ENCODE measurements around the gene TBC1D2B. TPM values are rescaled to one million over a fixed set of nuclear protein-coding genes. Genes with fewer than 3 reads are reported as not detected.
A peak's percentile ranks its signal among the peaks of the same experiment; 100 is the strongest.

Gene TBC1D2B
- polyA plus RNA-seq, 4 donors: 7.6 to 44.4 (median 11.9) TPM

- DNase-seq (peak in 1 of 2 donors; percentile 53), FAIRE-seq (no peak)
- peaks cover 0 to 46% (median 3%) of the 10 kb centered on the region in 3 donors for H3K36me3 ChIP-seq (ENCODE audit: control insufficient read depth in 3 of 3, insufficient read depth in 2 of 3, low read depth in 1 of 3, low read length in 3 of 3)
- no peaks in the 10 kb centered on the region for H3K9me3 ChIP-seq (ENCODE audit: control insufficient read depth in 2 of 2, insufficient read depth in 1 of 2, low read depth in 1 of 2, low read length in 1 of 2)
- H3K27ac ChIP-seq (ENCODE audit: low read depth in 1 of 3, low read length in 2 of 3): peak overlapping the region; percentile 39 to 81 (median 68)
- no peaks in the 10 kb centered on the region for H3K27me3 ChIP-seq (ENCODE audit: control insufficient read depth in 3 of 3, insufficient read depth in 3 of 3, low read length in 3 of 3)
- H3K4me1 ChIP-seq (ENCODE audit: control insufficient read depth in 3 of 3, insufficient read depth in 2 of 3, low read depth in 1 of 3, low read length in 2 of 3): peaks cover 15 to 48% (median 28%) of the 10 kb centered on the region in 3 donors
- no peak overlapping the region for H3K4me3 ChIP-seq (ENCODE audit: low read depth in 1 of 3, low read length in 3 of 3)
- 40 to 70% (median 43%) methylated on average over 13 of the region's 13 CpGs for WGBS, 3 donors
These were observed 42.9 kb downstream of the TBC1D2B start for GRCh38 chr15:78034495-78035191.

DNA sequence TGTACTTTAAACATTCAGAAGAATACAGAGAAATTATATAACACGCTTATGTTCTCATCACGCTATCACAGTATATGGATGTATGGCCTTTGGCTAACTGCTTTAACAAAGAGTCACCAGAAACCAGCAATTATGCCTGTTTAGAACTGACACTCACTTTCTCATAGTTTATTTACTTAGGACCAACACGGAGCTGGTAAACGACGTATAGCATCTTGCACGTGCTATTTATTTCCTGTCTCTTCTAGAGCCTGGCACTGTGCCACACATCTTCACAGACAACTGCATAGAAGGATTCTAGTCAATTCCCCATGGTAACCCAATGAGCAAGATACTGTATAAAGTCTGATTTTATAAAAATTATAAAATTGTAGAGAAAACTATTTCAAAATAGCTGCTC lies 43.6 kb downstream of the TBC1D2B start:
- Histone ChIP-seq H3K36me3 (ENCODE audit: control insufficient read depth in 3 of 3, insufficient read depth in 2 of 3, low read depth in 1 of 3, low read length in 3 of 3) (peaks cover 0 to 45% (median 4%) of the 10 kb centered on the region in 3 donors), H3K9me3 (ENCODE audit: control insufficient read depth in 2 of 2, insufficient read depth in 1 of 2, low read depth in 1 of 2, low read length in 1 of 2) (no peaks in the 10 kb centered on the region), H3K27ac (ENCODE audit: low read depth in 1 of 3, low read length in 2 of 3) (peak overlapping the region in 2 of 3 donors; percentile 39 to 81), H3K4me3 (ENCODE audit: low read depth in 1 of 3, low read length in 3 of 3) (no peak overlapping the region), H3K27me3 (ENCODE audit: control insufficient read depth in 3 of 3, insufficient read depth in 3 of 3, low read length in 3 of 3) (no peaks in the 10 kb centered on the region), H3K4me1 (ENCODE audit: control insufficient read depth in 3 of 3, insufficient read depth in 2 of 3, low read depth in 1 of 3, low read length in 2 of 3) (peaks cover 15 to 41% (median 24%) of the 10 kb centered on the region in 3 donors)
- 49 to 71% (median 61%) methylated on average over 6 of the region's 6 CpGs for WGBS, 3 donors
- FAIRE-seq (no peak), DNase-seq (no peak)

DNA sequence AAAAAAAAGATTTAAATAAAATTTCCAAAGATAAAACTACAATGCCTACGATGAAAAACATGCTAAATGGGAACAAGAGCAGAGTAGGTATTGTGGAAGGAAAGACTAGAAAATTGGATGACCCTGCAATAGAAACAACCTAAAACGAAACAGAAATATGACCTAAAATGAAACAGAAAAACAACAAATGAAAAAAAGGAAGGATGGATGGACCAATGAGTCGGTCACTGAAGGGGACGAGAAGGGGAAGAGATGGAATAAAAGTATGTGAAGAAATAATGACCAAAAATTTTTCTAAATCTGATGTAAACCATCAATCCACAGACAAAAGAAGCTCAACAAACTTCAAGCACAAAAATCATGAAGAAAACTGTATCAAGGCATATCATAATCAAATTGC lies 44.8 kb downstream of the TBC1D2B start:
- H3K27ac ChIP-seq (ENCODE audit: low read depth in 1 of 3, low read length in 2 of 3): no peak overlapping the region
- WGBS, 3 donors: 74 to 89% (median 79%) methylated on average over 4 of the region's 4 CpGs
- H3K4me1 ChIP-seq (ENCODE audit: control insufficient read depth in 3 of 3, insufficient read depth in 2 of 3, low read depth in 1 of 3, low read length in 2 of 3): peaks cover 9 to 36% (median 19%) of the 10 kb centered on the region in 3 donors
- DNase-seq (no peak), FAIRE-seq (no peak)
- H3K36me3 ChIP-seq (ENCODE audit: control insufficient read depth in 3 of 3, insufficient read depth in 2 of 3, low read depth in 1 of 3, low read length in 3 of 3): peaks cover 0 to 43% (median 10%) of the 10 kb centered on the region in 3 donors
- no peaks in the 10 kb centered on the region for H3K27me3 ChIP-seq (ENCODE audit: control insufficient read depth in 3 of 3, insufficient read depth in 3 of 3, low read length in 3 of 3)
- H3K4me3 ChIP-seq (ENCODE audit: low read depth in 1 of 3, low read length in 3 of 3): no peak overlapping the region
- H3K9me3 ChIP-seq (ENCODE audit: control insufficient read depth in 2 of 2, insufficient read depth in 1 of 2, low read depth in 1 of 2, low read length in 1 of 2): no peaks in the 10 kb centered on the region

DNA sequence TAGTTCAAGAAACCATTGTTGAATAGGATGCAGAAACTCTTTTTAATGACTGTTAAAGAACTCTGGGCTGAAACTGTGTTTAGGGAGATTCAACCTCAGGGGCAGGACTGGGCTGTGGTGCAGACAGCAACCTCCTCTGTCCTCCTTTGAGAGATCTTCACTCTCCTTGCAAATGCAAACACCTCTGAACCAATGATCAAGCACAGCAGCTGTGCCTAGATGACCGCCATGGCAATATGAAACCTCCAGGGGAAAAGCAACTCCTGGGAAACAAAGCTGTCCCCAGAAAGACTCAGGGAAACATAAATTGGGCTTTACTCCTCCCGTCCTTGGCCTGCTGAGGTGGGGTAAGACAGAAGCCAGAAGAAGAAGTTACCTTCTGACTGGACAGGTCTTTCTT lies 52.6 kb downstream of the TBC1D2B start:
- DNase-seq (no peak), FAIRE-seq (no peak)
- Histone ChIP-seq H3K27ac (ENCODE audit: low read depth in 1 of 3, low read length in 2 of 3) (peak overlapping the region in 2 of 3 donors; percentile 10 to 72), H3K4me3 (ENCODE audit: low read depth in 1 of 3, low read length in 3 of 3) (no peak overlapping the region), H3K9me3 (ENCODE audit: control insufficient read depth in 2 of 2, insufficient read depth in 1 of 2, low read depth in 1 of 2, low read length in 1 of 2) (no peaks in the 10 kb centered on the region), H3K27me3 (ENCODE audit: control insufficient read depth in 3 of 3, insufficient read depth in 3 of 3, low read length in 3 of 3) (no peaks in the 10 kb centered on the region), H3K36me3 (ENCODE audit: control insufficient read depth in 3 of 3, insufficient read depth in 2 of 3, low read depth in 1 of 3, low read length in 3 of 3) (peaks cover 16 to 71% (median 20%) of the 10 kb centered on the region in 3 donors), H3K4me1 (ENCODE audit: control insufficient read depth in 3 of 3, insufficient read depth in 2 of 3, low read depth in 1 of 3, low read length in 2 of 3) (peaks cover 0 to 8% (median 3%) of the 10 kb centered on the region in 3 donors)
- 83 to 94% (median 93%) methylated on average over 2 of the region's 2 CpGs for WGBS, 3 donors

- FAIRE-seq: no peak
- no peak for DNase-seq
- Histone ChIP-seq H3K36me3 (ENCODE audit: control insufficient read depth in 3 of 3, insufficient read depth in 2 of 3, low read depth in 1 of 3, low read length in 3 of 3) (peaks cover 16 to 74% (median 18%) of the 10 kb centered on the region in 3 donors), H3K9me3 (ENCODE audit: control insufficient read depth in 2 of 2, insufficient read depth in 1 of 2, low read depth in 1 of 2, low read length in 1 of 2) (no peaks in the 10 kb centered on the region), H3K27me3 (ENCODE audit: control insufficient read depth in 3 of 3, insufficient read depth in 3 of 3, low read length in 3 of 3) (no peaks in the 10 kb centered on the region), H3K27ac (ENCODE audit: low read depth in 1 of 3, low read length in 2 of 3) (peak overlapping the region in 1 of 3 donors; percentile 73), H3K4me1 (ENCODE audit: control insufficient read depth in 3 of 3, insufficient read depth in 2 of 3, low read depth in 1 of 3, low read length in 2 of 3) (peaks cover 0 to 8% (median 3%) of the 10 kb centered on the region in 3 donors), H3K4me3 (ENCODE audit: low read depth in 1 of 3, low read length in 3 of 3) (no peak overlapping the region)
- WGBS, 3 donors: 53 to 88% (median 86%) methylated on average over 2 of the region's 2 CpGs
These were observed 53.0 kb downstream of the TBC1D2B start for GRCh38 chr15:78024519-78024870.

- Histone ChIP-seq H3K36me3 (ENCODE audit: control insufficient read depth in 3 of 3, insufficient read depth in 2 of 3, low read depth in 1 of 3, low read length in 3 of 3) (peaks cover 16 to 72% (median 18%) of the 10 kb centered on the region in 3 donors), H3K27ac (ENCODE audit: low read depth in 1 of 3, low read length in 2 of 3) (peak overlapping the region in 2 of 3 donors; percentile 42 to 73), H3K4me3 (ENCODE audit: low read depth in 1 of 3, low read length in 3 of 3) (no peak overlapping the region), H3K4me1 (ENCODE audit: control insufficient read depth in 3 of 3, insufficient read depth in 2 of 3, low read depth in 1 of 3, low read length in 2 of 3) (peaks cover 0 to 8% (median 6%) of the 10 kb centered on the region in 3 donors), H3K27me3 (ENCODE audit: control insufficient read depth in 3 of 3, insufficient read depth in 3 of 3, low read length in 3 of 3) (no peaks in the 10 kb centered on the region), H3K9me3 (ENCODE audit: control insufficient read depth in 2 of 2, insufficient read depth in 1 of 2, low read depth in 1 of 2, low read length in 1 of 2) (no peaks in the 10 kb centered on the region)
- FAIRE-seq (no peak), DNase-seq (peak in 1 of 2 donors; percentile 27)
- 66 to 94% (median 85%) methylated on average over 17 of the region's 17 CpGs for WGBS, 3 donors
These were observed 53.5 kb downstream of the TBC1D2B start for GRCh38 chr15:78023865-78024518.

DNA sequence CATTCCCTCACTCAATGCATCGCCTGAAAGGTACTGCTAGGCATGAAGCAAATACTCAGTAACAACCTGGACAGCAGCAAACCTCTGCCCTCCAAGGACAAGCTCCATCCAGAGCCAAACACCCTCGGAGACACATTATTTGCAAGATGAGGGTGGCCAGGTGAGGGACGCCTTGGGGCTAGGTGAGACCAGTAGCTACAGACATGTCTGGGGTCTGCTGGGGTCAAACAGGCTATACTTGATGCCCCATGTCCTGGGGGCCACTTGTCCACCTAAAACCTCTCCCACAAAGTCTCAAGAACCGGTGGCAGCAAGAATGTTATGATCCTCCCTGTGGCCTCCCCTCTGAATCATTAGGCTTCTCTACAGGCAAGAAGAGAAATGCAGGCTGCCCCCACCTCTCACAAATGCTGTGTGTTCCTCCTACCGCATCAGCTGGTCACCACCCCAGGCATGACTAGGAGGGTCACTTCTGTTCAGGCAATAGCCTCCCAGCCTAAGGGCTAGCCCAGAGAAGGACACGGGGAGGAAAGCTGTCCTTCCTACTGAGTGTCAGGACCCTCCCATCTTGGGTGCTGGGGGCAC lies 54.3 kb downstream of the TBC1D2B start:
- peaks cover 0 to 11% (median 8%) of the 10 kb centered on the region in 3 donors for H3K4me1 ChIP-seq (ENCODE audit: control insufficient read depth in 3 of 3, insufficient read depth in 2 of 3, low read depth in 1 of 3, low read length in 2 of 3)
- no peak for DNase-seq
- no peak for FAIRE-seq
- H3K27ac ChIP-seq (ENCODE audit: low read depth in 1 of 3, low read length in 2 of 3): peak overlapping the region in 1 of 3 donors; percentile 68
- 86 to 96% (median 91%) methylated on average over 6 of the region's 6 CpGs for WGBS, 3 donors
- H3K36me3 ChIP-seq (ENCODE audit: control insufficient read depth in 3 of 3, insufficient read depth in 2 of 3, low read depth in 1 of 3, low read length in 3 of 3): peaks cover 14 to 66% (median 16%) of the 10 kb centered on the region in 3 donors
- no peaks in the 10 kb centered on the region for H3K27me3 ChIP-seq (ENCODE audit: control insufficient read depth in 3 of 3, insufficient read depth in 3 of 3, low read length in 3 of 3)
- no peaks in the 10 kb centered on the region for H3K9me3 ChIP-seq (ENCODE audit: control insufficient read depth in 2 of 2, insufficient read depth in 1 of 2, low read depth in 1 of 2, low read length in 1 of 2)
- H3K4me3 ChIP-seq (ENCODE audit: low read depth in 1 of 3, low read length in 3 of 3): no peak overlapping the region

GRCh38 chr15:78021761-78022160 lies 55.8 kb downstream of the TBC1D2B start:
- no peak overlapping the region for H3K4me3 ChIP-seq (ENCODE audit: low read depth in 1 of 3, low read length in 3 of 3)
- H3K9me3 ChIP-seq (ENCODE audit: control insufficient read depth in 2 of 2, insufficient read depth in 1 of 2, low read depth in 1 of 2, low read length in 1 of 2): no peaks in the 10 kb centered on the region
- peaks cover 11 to 57% (median 14%) of the 10 kb centered on the region in 3 donors for H3K36me3 ChIP-seq (ENCODE audit: control insufficient read depth in 3 of 3, insufficient read depth in 2 of 3, low read depth in 1 of 3, low read length in 3 of 3)
- no peak overlapping the region for H3K27ac ChIP-seq (ENCODE audit: low read depth in 1 of 3, low read length in 2 of 3)
- FAIRE-seq (no peak), DNase-seq (no peak)
- H3K27me3 ChIP-seq (ENCODE audit: control insufficient read depth in 3 of 3, insufficient read depth in 3 of 3, low read length in 3 of 3): no peaks in the 10 kb centered on the region
- WGBS, 3 donors: 92 to 98% (median 95%) methylated on average over 12 of the region's 12 CpGs
- peaks cover 0 to 11% (median 8%) of the 10 kb centered on the region in 3 donors for H3K4me1 ChIP-seq (ENCODE audit: control insufficient read depth in 3 of 3, insufficient read depth in 2 of 3, low read depth in 1 of 3, low read length in 2 of 3)

All from small intestine (tissue), 7 donors.